Measurements from ENCODE around the gene FOXP4.
A peak's percentile ranks its signal among the peaks of the same experiment; 100 is the strongest.

Gene FOXP4

GRCh38 chr6:41522780-41523548, 23.2 kb upstream of the FOXP4 start:
- DNase-seq = no peak

- DNase-seq = peak; percentile 81
These were observed 22.1 kb upstream of the FOXP4 start for GRCh38 chr6:41523915-41524633.

DNA sequence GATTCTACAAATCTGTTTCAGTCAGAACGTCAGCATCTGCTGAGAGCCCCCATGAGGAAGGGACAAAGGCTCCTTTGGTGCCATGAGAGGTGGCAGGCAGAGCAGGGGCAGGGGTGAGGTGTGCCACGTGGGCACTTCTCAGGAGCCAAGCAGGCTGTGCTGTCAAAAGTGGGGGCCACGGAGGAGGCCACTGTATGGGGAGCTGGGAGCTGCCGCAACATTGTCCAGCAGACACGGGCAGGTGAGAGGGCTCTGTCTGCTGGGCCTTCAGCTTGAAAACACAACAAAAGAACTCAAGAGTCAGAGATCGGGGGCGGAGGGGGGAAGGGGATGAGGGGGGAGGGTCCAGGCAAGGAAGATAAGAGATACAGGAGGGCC, 21.6 kb upstream of the FOXP4 start:
- DNase-seq = no peak

DNA sequence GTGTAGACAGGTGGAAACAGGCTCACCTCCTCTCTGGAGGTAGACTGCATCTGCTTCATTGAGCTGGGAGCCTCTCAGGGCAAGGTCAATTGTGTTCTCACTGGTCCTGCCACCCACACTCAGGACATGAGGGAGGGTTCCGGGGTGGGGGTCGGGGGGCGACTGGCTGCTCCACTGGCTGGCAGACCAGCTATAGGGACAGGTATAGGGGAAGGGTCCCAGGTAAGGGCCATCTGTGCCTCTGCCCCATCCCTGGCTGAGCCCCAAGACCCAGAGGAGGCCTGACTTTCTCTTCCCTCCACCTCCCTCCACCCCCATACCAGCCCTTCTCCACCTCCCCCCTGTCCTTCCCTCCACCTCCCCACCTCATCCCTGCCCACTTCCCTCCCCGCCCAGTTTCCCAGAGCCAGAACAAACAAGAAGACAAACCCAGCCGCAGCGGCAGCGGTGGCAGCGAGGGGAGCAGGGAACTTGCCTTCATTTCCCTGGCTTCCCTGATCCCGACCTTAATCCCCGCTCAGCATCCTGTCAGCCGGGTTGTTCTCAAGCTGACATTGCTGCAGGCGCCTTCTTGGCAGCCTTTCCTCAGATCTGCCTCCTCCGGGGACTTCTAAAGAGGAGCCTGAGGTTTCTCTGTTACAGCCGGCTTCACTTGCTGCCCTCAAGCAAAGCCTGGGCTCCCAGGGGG, 18.3 kb upstream of the FOXP4 start:
- DNase-seq = peak; percentile 38

GRCh38 chr6:41528409-41528963, 17.7 kb upstream of the FOXP4 start:
- no peak for DNase-seq

DNA sequence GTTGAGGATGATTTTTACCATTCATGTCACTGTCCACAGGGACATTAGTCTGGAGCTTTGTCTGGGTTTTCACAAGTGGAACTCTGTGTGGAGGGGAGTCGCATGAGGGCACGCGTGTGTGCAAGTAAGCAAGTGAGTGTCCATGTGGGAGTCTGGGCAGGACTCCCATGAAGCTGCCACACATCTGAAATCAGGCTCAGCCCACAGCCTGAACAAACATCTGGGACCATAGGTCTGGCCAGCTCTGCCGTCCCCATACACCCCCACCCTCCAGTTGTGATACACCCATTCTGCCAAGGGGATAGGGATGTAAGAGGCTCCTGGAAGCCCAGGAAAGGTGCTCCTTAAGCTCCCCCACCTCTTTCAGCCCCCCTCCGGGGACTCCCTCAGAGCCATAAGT, 17.1 kb upstream of the FOXP4 start:
- DNase-seq = no peak

DNA sequence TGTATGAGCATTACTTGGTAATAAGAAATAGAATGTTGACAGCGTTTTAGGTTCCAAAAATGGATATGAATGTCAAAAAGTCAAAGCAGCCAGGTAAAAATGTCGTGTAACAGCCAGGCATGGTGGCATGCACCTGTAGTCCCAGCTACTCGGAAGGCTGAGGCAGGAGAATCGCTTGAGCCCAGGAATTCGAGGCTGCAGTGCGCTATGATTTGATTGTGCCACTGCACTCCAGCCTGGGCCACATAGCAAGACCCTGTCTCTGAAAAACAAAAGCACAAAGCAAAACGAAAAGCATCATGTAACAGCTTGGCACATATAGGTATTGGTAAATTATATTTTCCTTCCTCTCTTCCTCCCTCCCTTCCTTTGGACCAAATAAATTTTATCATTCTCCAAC, 16.2 kb upstream of the FOXP4 start:
- no peak for DNase-seq

GRCh38 chr6:41530476-41530875, 15.7 kb upstream of the FOXP4 start:
- no peak for DNase-seq

DNA sequence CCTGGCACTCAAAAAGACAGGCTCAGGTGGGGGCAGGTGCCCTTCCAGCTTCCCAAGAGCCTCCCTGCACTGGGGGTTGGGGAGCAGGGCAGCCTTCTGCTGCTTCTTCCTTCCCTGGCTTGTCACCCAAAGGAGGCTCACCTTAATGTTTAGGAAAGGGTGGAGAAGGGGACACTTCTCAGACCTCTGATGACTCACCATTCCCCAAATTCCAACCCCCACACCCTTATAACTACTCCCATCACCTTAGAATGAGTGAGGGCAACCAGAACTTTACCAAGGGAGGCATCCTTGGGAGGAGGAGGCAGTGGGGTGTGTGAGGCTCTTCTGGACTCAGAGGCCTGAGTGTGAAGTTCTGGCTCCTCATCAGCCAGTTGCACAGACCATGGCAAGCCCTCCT, 15.2 kb upstream of the FOXP4 start:
- no peak for DNase-seq

- peak; percentile 72 for DNase-seq
These were observed 14.3 kb upstream of the FOXP4 start for GRCh38 chr6:41531591-41532582.

GRCh38 chr6:41535766-41536165, 10.4 kb upstream of the FOXP4 start:
- DNase-seq = no peak

DNA sequence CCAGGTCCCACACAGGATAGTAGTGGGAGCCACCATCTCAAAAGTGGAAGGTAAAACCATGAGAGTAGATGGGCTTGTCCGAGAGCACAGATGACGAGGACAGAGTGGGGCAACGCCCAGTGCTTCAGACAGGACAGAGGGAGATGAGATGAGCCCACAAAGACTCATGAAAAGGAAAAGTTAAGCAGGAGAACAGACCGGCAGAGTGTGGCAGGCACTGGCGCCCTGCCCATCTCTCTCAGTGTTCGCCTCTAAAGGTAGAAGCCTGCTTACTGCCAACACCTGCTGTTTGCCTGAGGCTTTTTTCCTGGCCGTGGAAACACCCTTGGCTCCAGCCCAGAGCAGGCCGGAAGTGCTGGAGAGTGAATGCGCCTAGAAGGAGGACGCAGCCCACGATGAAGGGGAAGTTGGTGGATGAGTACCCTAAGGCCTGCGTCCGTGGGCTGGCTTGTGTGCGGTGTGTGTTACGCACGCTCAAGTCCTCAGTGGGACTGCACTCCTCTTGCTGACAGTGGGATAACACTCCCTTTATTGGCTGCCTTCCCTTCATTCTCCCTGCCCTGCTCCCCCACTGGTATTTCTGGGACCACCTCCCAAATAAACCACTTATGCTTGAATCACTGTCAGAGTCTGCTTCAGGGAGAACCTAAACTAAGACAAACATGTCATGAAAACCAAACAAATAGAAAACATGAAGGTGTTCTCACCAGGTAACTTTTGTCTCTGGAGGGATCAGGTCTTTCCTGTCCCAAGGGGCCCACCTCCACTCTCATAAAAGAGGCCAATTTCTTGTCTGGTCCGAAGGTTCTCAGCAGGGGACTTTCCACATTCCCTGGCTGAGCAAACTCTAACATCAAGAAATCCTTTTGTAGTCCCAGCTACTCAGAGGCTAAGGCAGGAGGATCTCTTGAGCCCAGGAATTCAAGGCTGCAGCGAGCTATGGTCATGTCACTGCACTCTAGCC, 9.1 kb upstream of the FOXP4 start:
- DNase-seq = peak; percentile 94

GRCh38 chr6:41538556-41539182, 7.5 kb upstream of the FOXP4 start:
- no peak for DNase-seq

DNA sequence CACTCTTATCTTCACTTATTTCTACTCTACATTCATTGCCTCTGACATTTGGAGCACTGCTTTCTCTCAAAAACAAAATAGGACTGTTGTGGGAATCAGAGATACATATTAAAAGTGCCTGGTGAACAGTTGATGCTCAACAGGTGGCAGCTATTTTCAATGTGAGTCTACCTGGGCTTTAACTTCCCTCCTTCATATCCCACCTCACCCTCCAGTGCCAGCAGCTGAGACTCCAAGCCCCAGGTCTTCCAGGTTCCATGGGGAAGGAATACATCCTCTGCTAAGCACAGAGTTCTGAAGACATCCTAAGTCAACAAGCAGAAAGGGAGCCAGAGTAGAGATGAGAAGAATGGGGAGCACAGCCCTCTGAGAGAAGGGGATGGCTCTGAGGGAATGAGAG, 7.0 kb upstream of the FOXP4 start:
- no peak for DNase-seq

- no peak for DNase-seq
These were observed 4.8 kb upstream of the FOXP4 start for GRCh38 chr6:41541364-41541763.

- DNase-seq = no peak
These were observed 3.1 kb upstream of the FOXP4 start for GRCh38 chr6:41543087-41543486.

DNA sequence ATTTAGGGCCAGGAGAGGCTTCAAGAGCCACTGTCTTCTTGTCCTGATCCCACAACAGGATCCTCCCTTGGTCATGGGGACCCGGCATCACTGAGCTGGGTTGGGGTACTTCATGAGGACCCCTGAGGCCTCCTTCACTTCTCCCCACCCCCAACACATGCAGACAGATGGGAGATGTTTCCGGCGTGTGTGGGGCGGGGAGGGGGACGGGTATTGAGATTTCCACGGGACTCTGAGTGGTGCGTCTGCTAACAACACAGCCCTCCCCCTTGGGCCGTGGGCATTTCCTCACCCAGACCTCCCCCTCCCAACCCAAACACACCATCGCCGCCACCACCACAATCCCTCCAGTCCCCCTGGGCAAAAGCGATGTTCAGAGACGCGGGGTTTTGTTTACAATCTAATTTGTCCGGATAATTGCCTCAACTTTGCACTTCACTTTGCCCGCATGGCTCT, 906 bp upstream of the FOXP4 start:
- DNase-seq = no peak

DNA sequence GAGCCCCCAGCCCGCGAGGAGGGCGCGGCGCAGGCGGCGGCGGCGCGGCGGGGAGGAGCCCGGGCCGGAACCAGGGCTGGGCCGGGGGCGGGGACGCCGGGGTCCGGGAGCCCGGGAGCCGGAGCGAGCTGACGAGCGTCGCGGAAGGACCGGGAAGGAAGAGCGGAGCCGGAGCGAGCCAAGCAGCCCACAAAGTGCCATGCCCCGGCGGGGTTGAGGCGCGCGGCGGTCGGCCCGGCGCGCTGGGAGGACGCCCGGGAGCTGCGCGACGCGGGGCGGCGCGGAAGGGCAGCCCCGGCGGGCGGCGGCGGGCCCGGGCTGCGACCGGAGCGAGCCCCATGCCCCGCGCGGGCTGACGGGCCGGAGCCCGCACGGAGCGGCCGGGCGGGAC, 289 bp downstream of the FOXP4 start:
- peak; percentile 51 for DNase-seq

GRCh38 chr6:41546866-41547798, 951 bp downstream of the FOXP4 start:
- DNase-seq = no peak

GRCh38 chr6:41547799-41548097, 1.6 kb downstream of the FOXP4 start:
- no peak for DNase-seq

Data from COR-L47 (cell line).